ENCODE results near the gene ADRA2B.

ADRA2B gene

DNA sequence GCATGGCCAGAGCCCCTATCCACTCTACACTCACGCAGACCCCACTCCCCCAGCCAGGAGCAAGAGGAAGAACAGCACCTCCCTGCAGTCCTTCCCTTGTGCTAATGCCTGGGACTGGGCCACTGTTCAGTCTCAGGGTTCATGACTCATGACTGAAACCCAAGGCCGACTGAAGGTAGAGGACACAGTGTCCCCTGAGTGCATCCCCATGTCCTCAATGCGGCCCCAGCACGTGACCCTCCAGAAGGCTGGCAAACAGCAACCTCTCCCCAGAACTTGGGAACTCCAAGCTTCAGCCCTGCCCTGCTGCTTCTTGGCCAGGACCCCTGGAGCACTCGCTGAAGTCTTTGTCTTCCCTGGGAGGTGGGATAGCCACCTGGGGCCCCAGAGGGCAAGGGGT is 6.0 kb upstream of the ADRA2B start:
- no peak overlapping the region for H3K27ac ChIP-seq (ENCODE audit: low read depth, low read length)
- H2AFZ ChIP-seq (ENCODE audit: low read length, unreplicated experiment): no peak overlapping the region
- H3K36me3 ChIP-seq (ENCODE audit: insufficient read depth, low read length): no peaks in the 10 kb centered on the region
- H3K4me3 ChIP-seq (ENCODE audit: low read depth, low read length): no peak overlapping the region
- peaks cover 7% of the 10 kb centered on the region for H3K4me1 ChIP-seq (ENCODE audit: control insufficient read depth, insufficient read depth, low read length, unreplicated experiment)
- H3K79me2 ChIP-seq (ENCODE audit: control insufficient read depth, insufficient read depth, low read length, unreplicated experiment): no peaks in the 10 kb centered on the region
- peaks cover 69% of the 10 kb centered on the region for H3K27me3 ChIP-seq (ENCODE audit: insufficient read depth, low read length)

DNA sequence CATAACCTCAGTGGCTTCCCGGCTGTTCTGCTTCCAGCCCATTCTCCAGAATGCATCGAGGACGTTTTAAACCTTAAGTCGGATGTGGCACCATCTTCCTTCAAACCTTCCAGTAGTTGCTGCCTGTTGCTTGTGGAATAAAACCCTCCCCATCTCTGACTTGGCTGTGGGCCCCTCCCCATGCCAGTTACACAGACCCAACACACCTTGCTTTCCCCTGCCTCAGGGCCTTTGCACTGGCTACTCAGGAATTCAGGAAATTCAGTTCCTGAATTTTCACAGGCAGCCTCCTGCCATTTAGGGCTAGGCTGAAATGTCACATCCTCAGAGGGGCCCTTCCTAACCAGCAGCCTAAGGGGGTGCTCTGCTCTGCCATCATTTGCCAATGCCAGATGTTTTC is 5.0 kb upstream of the ADRA2B start:
- peaks cover 7% of the 10 kb centered on the region for H3K4me1 ChIP-seq (ENCODE audit: control insufficient read depth, insufficient read depth, low read length, unreplicated experiment)
- H3K79me2 ChIP-seq (ENCODE audit: control insufficient read depth, insufficient read depth, low read length, unreplicated experiment): no peaks in the 10 kb centered on the region
- H3K27me3 ChIP-seq (ENCODE audit: insufficient read depth, low read length): peaks cover 66% of the 10 kb centered on the region
- no peak overlapping the region for H3K27ac ChIP-seq (ENCODE audit: low read depth, low read length)
- no peak overlapping the region for H2AFZ ChIP-seq (ENCODE audit: low read length, unreplicated experiment)
- H3K36me3 ChIP-seq (ENCODE audit: insufficient read depth, low read length): no peaks in the 10 kb centered on the region
- H3K4me3 ChIP-seq (ENCODE audit: low read depth, low read length): no peak overlapping the region

DNA sequence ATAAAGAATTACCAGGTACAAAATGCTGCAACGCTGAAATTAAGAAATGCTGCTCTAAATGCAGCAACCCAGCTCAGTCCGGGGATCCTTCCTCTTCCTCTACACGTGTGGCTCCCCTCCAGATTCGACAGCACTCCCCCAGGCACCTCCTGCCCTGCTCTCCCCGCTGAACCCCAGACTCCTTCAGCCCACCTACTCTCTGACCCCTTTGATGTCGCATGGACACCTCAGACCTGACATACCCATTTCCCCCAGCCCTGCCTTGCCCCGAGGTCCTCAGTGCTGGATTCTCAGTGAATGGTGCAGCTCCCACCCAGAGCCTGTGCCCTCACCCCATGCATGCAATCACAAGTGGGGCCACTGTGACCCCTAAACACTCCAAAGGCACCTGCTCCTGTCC is 4.6 kb upstream of the ADRA2B start:
- no peak overlapping the region for H3K4me3 ChIP-seq (ENCODE audit: low read depth, low read length)
- H3K4me1 ChIP-seq (ENCODE audit: control insufficient read depth, insufficient read depth, low read length, unreplicated experiment): peaks cover 7% of the 10 kb centered on the region
- no peak overlapping the region for H3K27ac ChIP-seq (ENCODE audit: low read depth, low read length)
- no peak overlapping the region for H2AFZ ChIP-seq (ENCODE audit: low read length, unreplicated experiment)
- H3K36me3 ChIP-seq (ENCODE audit: insufficient read depth, low read length): no peaks in the 10 kb centered on the region
- no peaks in the 10 kb centered on the region for H3K79me2 ChIP-seq (ENCODE audit: control insufficient read depth, insufficient read depth, low read length, unreplicated experiment)
- H3K27me3 ChIP-seq (ENCODE audit: insufficient read depth, low read length): peaks cover 66% of the 10 kb centered on the region

DNA sequence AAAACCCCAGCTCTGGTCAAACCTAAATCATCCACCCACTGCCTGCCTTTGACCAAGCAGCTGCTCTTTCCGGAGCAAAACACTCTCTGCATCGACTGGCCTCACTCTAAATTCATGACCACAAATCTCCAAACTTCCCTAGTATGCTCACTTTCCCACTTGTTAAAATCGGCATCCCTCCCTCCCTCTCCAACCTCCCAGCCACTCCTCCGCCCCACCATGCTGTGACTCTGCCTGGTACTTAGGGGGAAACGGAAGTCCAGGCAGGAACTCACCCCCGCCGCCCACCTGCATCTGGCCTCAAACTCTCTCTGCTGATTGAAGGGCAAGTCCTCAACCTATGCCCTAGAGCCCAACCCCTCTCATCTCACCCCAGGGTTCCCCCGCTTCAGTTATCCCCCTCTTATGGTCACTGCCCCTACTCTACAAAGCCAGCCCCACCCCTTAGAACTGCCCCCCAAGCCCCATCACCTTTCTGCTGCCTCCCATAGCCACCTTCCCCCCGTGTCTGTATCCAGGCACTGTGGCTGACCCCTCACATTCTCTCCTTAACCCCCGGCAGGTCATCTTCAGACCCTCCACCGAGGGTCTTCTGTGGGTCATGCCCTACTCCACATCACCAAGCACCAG is 3.8 kb upstream of the ADRA2B start:
- peaks cover 66% of the 10 kb centered on the region for H3K27me3 ChIP-seq (ENCODE audit: insufficient read depth, low read length)
- no peak overlapping the region for H3K4me3 ChIP-seq (ENCODE audit: low read depth, low read length)
- H3K36me3 ChIP-seq (ENCODE audit: insufficient read depth, low read length): no peaks in the 10 kb centered on the region
- H3K27ac ChIP-seq (ENCODE audit: low read depth, low read length): no peak overlapping the region
- no peaks in the 10 kb centered on the region for H3K79me2 ChIP-seq (ENCODE audit: control insufficient read depth, insufficient read depth, low read length, unreplicated experiment)
- no peak overlapping the region for H2AFZ ChIP-seq (ENCODE audit: low read length, unreplicated experiment)
- H3K4me1 ChIP-seq (ENCODE audit: control insufficient read depth, insufficient read depth, low read length, unreplicated experiment): peaks cover 7% of the 10 kb centered on the region

DNA sequence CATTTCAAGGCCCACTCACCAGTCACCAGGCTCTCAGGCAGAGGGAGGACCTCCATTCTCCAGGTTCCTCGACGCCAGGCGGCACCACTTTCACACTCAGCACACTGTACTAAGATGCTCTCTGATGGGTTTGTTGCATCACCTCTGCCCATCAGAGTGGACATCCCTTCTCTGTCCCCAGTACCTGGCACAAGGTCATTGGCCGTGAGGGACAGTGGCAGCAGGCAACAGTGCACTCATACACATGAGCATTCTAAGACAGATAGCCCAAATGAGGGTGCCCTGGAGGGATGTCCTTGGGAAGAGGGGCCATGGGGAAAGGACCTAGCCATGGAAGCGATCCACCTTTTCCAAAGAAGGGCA is 3.0 kb upstream of the ADRA2B start:
- Histone ChIP-seq H3K27ac (ENCODE audit: low read depth, low read length) (no peak overlapping the region), H3K79me2 (ENCODE audit: control insufficient read depth, insufficient read depth, low read length, unreplicated experiment) (no peaks in the 10 kb centered on the region), H3K4me3 (ENCODE audit: low read depth, low read length) (no peak overlapping the region), H3K4me1 (ENCODE audit: control insufficient read depth, insufficient read depth, low read length, unreplicated experiment) (peaks cover 7% of the 10 kb centered on the region), H3K27me3 (ENCODE audit: insufficient read depth, low read length) (peaks cover 65% of the 10 kb centered on the region), H2AFZ (ENCODE audit: low read length, unreplicated experiment) (no peak overlapping the region), H3K36me3 (ENCODE audit: insufficient read depth, low read length) (no peaks in the 10 kb centered on the region)

DNA sequence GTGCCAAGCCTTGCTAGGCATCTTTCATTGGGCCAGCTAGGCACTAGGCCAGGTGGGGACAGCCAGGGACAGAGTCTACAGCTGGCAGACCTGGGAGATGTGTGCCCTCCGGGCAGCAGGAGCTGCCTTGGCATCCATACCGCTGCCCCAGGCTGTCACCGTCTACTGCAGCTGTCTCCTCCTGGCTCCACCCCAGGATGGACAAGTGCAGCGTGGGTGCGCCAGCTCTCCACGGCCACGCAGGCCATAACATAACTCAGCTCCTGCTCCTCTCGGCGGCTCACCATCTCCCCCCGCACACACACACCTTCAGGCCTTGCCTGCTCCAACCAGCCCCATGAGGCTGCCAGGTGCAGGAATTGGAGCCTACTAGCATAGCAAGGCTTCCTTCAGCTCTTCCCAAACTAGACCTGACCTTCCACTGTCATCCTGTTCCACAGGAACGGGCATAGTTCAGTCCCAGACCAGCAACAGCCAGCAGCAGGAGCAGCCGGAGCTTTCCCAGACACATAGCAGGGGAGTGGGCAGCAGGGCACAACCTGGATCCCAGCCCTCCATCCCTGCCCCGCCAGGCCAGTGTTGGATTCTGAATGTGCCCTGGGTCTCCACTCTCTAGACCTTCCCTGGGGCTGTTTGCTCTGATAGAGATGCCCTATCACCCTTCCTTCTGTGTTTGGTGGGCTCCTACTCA is 2.5 kb upstream of the ADRA2B start:
- Histone ChIP-seq H3K79me2 (ENCODE audit: control insufficient read depth, insufficient read depth, low read length, unreplicated experiment) (no peaks in the 10 kb centered on the region), H3K27ac (ENCODE audit: low read depth, low read length) (no peak overlapping the region), H3K27me3 (ENCODE audit: insufficient read depth, low read length) (peaks cover 65% of the 10 kb centered on the region), H3K4me3 (ENCODE audit: low read depth, low read length) (no peak overlapping the region), H3K4me1 (ENCODE audit: control insufficient read depth, insufficient read depth, low read length, unreplicated experiment) (peaks cover 7% of the 10 kb centered on the region), H2AFZ (ENCODE audit: low read length, unreplicated experiment) (no peak overlapping the region), H3K36me3 (ENCODE audit: insufficient read depth, low read length) (no peaks in the 10 kb centered on the region)

DNA sequence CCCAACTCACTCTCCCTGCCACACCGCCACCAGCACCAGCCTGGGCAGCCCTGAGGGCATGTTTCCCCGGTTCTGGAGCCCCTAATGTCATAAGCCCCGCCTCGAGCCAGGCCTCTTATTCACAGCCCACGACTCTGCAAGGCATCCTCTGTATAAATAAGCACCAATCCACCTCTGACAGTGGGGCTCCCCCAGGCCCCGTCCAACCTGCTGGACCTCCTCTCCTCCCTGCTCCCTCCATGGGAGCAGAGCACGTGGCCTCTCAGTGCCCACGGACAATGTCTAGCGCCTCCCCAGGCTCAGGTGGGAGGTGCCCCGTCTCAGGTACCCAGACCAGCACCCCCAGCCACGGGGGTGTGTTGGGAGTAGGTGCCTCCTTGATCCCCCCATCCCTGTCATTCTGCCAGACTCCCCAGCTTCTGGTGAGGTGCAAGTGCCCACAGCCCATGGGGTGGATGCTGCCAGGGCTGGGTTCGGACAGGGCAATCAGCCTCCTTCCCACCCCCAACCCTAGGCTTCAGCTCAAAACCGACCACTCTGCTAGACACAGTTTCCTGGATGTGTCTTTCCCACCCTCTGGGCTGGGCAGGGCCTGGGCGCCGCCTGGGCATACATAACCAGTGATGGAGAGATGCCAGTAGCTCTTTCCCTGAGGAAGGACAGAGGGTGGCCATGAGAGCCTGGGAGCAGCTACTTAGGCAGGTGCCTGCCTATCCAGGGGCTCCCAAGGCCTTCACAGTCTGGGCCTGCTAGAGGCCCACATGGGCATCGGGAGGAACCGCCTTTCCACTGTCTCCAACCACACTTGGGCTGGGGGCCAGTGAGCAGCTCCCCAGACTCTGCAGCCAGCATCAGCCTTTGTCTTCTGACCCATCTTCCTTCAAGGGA is 1.6 kb upstream of the ADRA2B start:
- Histone ChIP-seq H3K36me3 (ENCODE audit: insufficient read depth, low read length) (no peaks in the 10 kb centered on the region), H3K79me2 (ENCODE audit: control insufficient read depth, insufficient read depth, low read length, unreplicated experiment) (no peaks in the 10 kb centered on the region), H2AFZ (ENCODE audit: low read length, unreplicated experiment) (no peak overlapping the region), H3K27ac (ENCODE audit: low read depth, low read length) (no peak overlapping the region), H3K4me1 (ENCODE audit: control insufficient read depth, insufficient read depth, low read length, unreplicated experiment) (peaks cover 7% of the 10 kb centered on the region), H3K27me3 (ENCODE audit: insufficient read depth, low read length) (peaks cover 65% of the 10 kb centered on the region), H3K4me3 (ENCODE audit: low read depth, low read length) (no peak overlapping the region; the same call in 1 of the 2 replicates)

DNA sequence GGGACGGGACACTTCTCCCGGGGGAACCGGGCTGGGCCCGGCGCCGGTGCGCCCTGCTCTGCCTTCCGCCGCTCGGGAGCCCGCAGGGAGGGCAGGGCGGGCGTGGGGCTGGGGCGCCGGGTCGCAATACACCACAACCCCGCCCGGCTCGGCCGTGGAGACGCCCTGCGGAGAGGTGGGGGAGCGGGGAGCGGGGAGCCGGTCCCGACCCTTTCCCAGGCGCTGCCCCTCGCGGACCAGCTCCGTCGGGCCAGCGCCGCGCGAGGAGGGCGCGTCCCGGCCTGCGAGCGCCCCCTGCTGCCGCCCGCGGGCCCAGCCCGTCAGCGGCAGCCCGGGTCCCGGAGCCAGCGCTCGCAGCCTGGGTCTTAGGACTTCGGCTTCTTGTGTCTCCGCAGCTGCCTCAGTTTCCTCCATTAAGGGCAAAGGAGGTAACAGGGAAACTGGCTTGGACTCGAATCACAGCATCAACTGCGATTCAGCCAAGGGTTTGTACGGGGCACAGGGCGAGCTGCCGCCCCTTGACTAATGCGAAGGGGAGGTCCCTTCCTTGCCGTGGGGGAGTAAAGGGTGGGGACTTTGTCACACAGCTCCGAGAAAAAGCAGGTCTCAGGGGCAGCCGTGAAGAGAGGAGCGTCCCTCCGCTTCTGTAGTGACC is 635 bp upstream of the ADRA2B start:
- Histone ChIP-seq H2AFZ (ENCODE audit: low read length, unreplicated experiment) (peak overlapping the region; percentile 29), H3K79me2 (ENCODE audit: control insufficient read depth, insufficient read depth, low read length, unreplicated experiment) (no peaks in the 10 kb centered on the region), H3K36me3 (ENCODE audit: insufficient read depth, low read length) (no peaks in the 10 kb centered on the region), H3K4me1 (ENCODE audit: control insufficient read depth, insufficient read depth, low read length, unreplicated experiment) (no peaks in the 10 kb centered on the region), H3K27me3 (ENCODE audit: insufficient read depth, low read length) (peaks cover 63% of the 10 kb centered on the region), H3K4me3 (ENCODE audit: low read depth, low read length) (peak overlapping the region; percentile 70), H3K27ac (ENCODE audit: low read depth, low read length) (no peak overlapping the region)

DNA sequence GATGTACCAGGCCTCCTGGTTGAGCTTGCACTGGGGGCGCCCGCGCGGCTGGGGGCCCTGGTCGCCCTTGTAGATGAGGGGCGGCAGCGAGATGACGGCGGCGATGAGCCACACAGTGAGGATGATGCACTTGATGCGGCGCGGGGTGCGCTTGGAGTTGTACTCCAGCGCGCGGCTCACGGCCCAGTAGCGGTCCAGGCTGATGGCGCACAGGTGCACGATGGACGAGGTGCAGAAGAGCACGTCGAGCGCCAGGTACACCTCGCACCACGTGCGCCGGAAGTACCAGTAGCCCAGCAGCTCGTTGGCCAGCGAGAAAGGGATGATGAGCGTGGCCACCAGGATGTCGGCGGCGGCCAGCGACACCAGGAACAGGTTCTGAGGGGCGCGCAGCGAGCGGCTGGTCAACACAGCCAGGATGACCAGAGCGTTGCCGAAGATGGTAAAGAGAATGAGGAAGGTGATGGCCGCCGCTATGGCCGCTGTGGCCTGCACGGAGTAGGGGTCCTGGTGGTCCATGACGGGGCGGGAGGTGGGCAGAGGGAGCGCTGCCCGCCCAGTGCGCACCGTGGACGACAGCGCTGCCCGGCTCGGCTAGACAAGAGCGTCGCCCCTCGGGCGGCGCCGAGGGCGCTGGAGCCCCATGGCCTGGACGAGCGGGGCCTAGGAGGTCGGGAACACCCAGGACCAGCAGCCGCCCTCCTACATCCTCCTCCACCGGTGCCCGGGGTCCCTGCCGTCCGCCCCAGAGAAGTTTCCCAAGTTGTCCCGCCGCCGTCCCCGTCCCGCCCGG is 544 bp downstream of the ADRA2B start:
- Histone ChIP-seq H2AFZ (ENCODE audit: low read length, unreplicated experiment) (no peak overlapping the region), H3K4me1 (ENCODE audit: control insufficient read depth, insufficient read depth, low read length, unreplicated experiment) (no peaks in the 10 kb centered on the region), H3K79me2 (ENCODE audit: control insufficient read depth, insufficient read depth, low read length, unreplicated experiment) (no peaks in the 10 kb centered on the region), H3K36me3 (ENCODE audit: insufficient read depth, low read length) (no peaks in the 10 kb centered on the region), H3K4me3 (ENCODE audit: low read depth, low read length) (peak overlapping the region; percentile 70), H3K27ac (ENCODE audit: low read depth, low read length) (no peak overlapping the region), H3K27me3 (ENCODE audit: insufficient read depth, low read length) (peaks cover 53% of the 10 kb centered on the region)
